Naive thymus-derived CD8-positive, alpha-beta T cell (primary cell): ENCODE results near the gene UGT8. TPM values are rescaled to one million over a fixed set of nuclear protein-coding genes. Genes with fewer than 3 reads are reported as not detected.
"Not testable (repeated sequence)": the region's sequence is repeated elsewhere in the genome, so short reads cannot be mapped to it uniquely, and the experiment has no call there.

Source experiments
- ATAC-seq, 2 donors: fragments of 150-1000 bp; cut with Tn5 transposase in 1 of 2; sonication (Bioruptor Pico), chemical (Tn5 transposase) in 1 of 2; 1 replicate in 1 of 2; 2 replicates in 1 of 2; pipeline ENCODE4 v1.10.0; 2021; ENCODE audit warnings: mild to moderate bottlenecking in 2 of 2, moderate library complexity in 2 of 2
- POLR2A ChIA-PET: fragments of 350-600 bp; sonication (Branson Sonifier 250); formaldehyde crosslinking; loops from one replicate; lab custom pipeline; 2021; ENCODE audit warnings: antibody characterized with exemption; lab: Charles Lee
- DNase-seq, 10 donors: peaks; one replicate each; pipeline versions ENCODE4 v3.0.0 to v3.0.0-alpha.2; 2020 to 2022
- H3K27ac Mint-ChIP-seq, 10 donors: one replicate each; pipeline ENCODE4 v1.8.0; 2020 to 2022; ENCODE audit warnings: mild to moderate bottlenecking in 10 of 10, mixed read lengths in 10 of 10, moderate library complexity in 4 of 10, inconsistent platforms in 1 of 10
- H3K27me3 Mint-ChIP-seq, 5 donors: one replicate each; pipeline ENCODE4 v1.8.0; 2021 to 2022; ENCODE audit warnings: mixed read lengths in 5 of 5
- H3K36me3 Mint-ChIP-seq, 3 donors: one replicate each; pipeline ENCODE4 v1.8.0; 2020 to 2022; ENCODE audit warnings: mixed read lengths in 3 of 3, mild to moderate bottlenecking in 2 of 3, inconsistent platforms in 1 of 3
- H3K4me1 Mint-ChIP-seq, 4 donors: one replicate each; pipeline ENCODE4 v1.8.0; 2021 to 2022; ENCODE audit warnings: mixed read lengths in 4 of 4
- H3K4me3 Mint-ChIP-seq, 10 donors: one replicate each; pipeline ENCODE4 v1.8.0; 2020 to 2022; ENCODE audit warnings: mild to moderate bottlenecking in 10 of 10, mixed read lengths in 10 of 10, moderate library complexity in 6 of 10, inconsistent platforms in 1 of 10
- H3K9me3 Mint-ChIP-seq, 9 donors: one replicate each; pipeline ENCODE4 v1.8.0; 2020 to 2022; ENCODE audit warnings: mixed read lengths in 9 of 9, mild to moderate bottlenecking in 3 of 9, inconsistent platforms in 1 of 9, moderate library complexity in 1 of 9
- polyA plus RNA-seq, 3 donors: library from polyadenylated mRNA; unstranded; fragments of 300-500 nt; fragmentation: Illumina TruSeq; gene quantifications; one replicate each; pipeline ENCODE4 v1.2.3, GENCODE V29; 2021
- total RNA-seq, 8 experiments: library from RNA in 2 of 8; stranded (reverse) in 2 of 8; gene quantifications; one replicate each; pipeline ENCODE4 v1.2.3 and lab custom pipeline; 2021 to 2026

The UGT8 gene
- total RNA-seq: under 1 TPM; 0.60 to 0.93 TPM
- polyA plus RNA-seq: not detected
- total RNA-seq (lab: John Stamatoyannopoulos, UW): 0 to 0.34 (median 0.03) reads per million in 6 experiments

GRCh38 chr4:114598191-114599121 is at the start of gene UGT8:
UGT8 (plus strand) TSS chr4:114598807; CDS start chr4:114622881, 24,074 bp downstream.
- Mint-ChIP-seq H3K27me3 (peaks cover 20 to 61% (median 37%) of the 10 kb centered on the region in 5 donors), H3K27ac (peak within 1 kb of the TSS in 1 of 10 donors; percentile 6), H3K4me1 (peaks cover 10 to 21% (median 16%) of the 10 kb centered on the region in 4 donors), H3K9me3 (peaks cover 0 to 2% (median 0%) of the 10 kb centered on the region in 9 donors), H3K4me3 (peak within 1 kb of the TSS; percentile 50 to 79 (median 68)), H3K36me3 (no peaks in the 10 kb centered on the region)
- peak in 2 of 10 donors; percentile 15 to 63 for DNase-seq
- POLR2A ChIA-PET: no interaction called here
- ATAC-seq: peak; percentile 43 to 65

- DNase-seq (no peak), ATAC-seq (no peak)
- peaks cover 0 to 14% (median 4%) of the 10 kb centered on the region in 5 donors for H3K27me3 Mint-ChIP-seq
- H3K4me1 Mint-ChIP-seq: no peaks in the 10 kb centered on the region
- POLR2A ChIA-PET: no interaction called here
- H3K27ac Mint-ChIP-seq: no peak overlapping the region
- no peak overlapping the region for H3K4me3 Mint-ChIP-seq
- H3K9me3 Mint-ChIP-seq: peaks cover 0 to 18% (median 4%) of the 10 kb centered on the region in 9 donors
- H3K36me3 Mint-ChIP-seq: no peaks in the 10 kb centered on the region
Observed at GRCh38 chr4:114549638-114550037, 49.0 kb upstream of the UGT8 start.

GRCh38 chr4:114558446-114559020 is 40.1 kb upstream of the UGT8 start:
- ATAC-seq (no peak), DNase-seq (no peak)
- H3K9me3 Mint-ChIP-seq: peaks cover 0 to 25% (median 7%) of the 10 kb centered on the region in 9 donors
- POLR2A ChIA-PET: no interaction called here
- H3K4me3 Mint-ChIP-seq: no peak overlapping the region
- H3K27me3 Mint-ChIP-seq: peaks cover 0 to 3% (median 2%) of the 10 kb centered on the region in 5 donors
- H3K4me1 Mint-ChIP-seq: no peaks in the 10 kb centered on the region
- H3K36me3 Mint-ChIP-seq: peaks cover 0 to 9% (median 0%) of the 10 kb centered on the region in 3 donors
- H3K27ac Mint-ChIP-seq: no peak overlapping the region

GRCh38 chr4:114561590-114561989 is 37.0 kb upstream of the UGT8 start:
- H3K9me3 Mint-ChIP-seq: peaks cover 0 to 20% (median 7%) of the 10 kb centered on the region in 9 donors
- peaks cover 0 to 9% (median 0%) of the 10 kb centered on the region in 3 donors for H3K36me3 Mint-ChIP-seq
- H3K4me3 Mint-ChIP-seq: no peak overlapping the region
- DNase-seq (no peak), ATAC-seq (no peak)
- H3K27me3 Mint-ChIP-seq: peaks cover 0 to 3% (median 0%) of the 10 kb centered on the region in 5 donors
- POLR2A ChIA-PET: no interaction called here
- no peaks in the 10 kb centered on the region for H3K4me1 Mint-ChIP-seq
- no peak overlapping the region for H3K27ac Mint-ChIP-seq

- H3K27ac Mint-ChIP-seq: no peak overlapping the region
- peaks cover 0 to 3% (median 0%) of the 10 kb centered on the region in 5 donors for H3K27me3 Mint-ChIP-seq
- H3K4me3 Mint-ChIP-seq: no peak overlapping the region
- POLR2A ChIA-PET: no interaction called here
- ATAC-seq (no peak), DNase-seq (no peak)
- H3K36me3 Mint-ChIP-seq: peaks cover 0 to 9% (median 0%) of the 10 kb centered on the region in 3 donors
- H3K9me3 Mint-ChIP-seq: peaks cover 0 to 18% (median 7%) of the 10 kb centered on the region in 9 donors
- H3K4me1 Mint-ChIP-seq: no peaks in the 10 kb centered on the region
Observed at GRCh38 chr4:114562176-114562904, 36.3 kb upstream of the UGT8 start.

GRCh38 chr4:114563536-114564315 is 34.9 kb upstream of the UGT8 start:
- no peaks in the 10 kb centered on the region for H3K4me1 Mint-ChIP-seq
- POLR2A ChIA-PET: no interaction called here
- no peak overlapping the region for H3K27ac Mint-ChIP-seq
- no peak overlapping the region for H3K4me3 Mint-ChIP-seq
- no peak for DNase-seq
- H3K36me3 Mint-ChIP-seq: peaks cover 0 to 3% (median 0%) of the 10 kb centered on the region in 3 donors
- H3K9me3 Mint-ChIP-seq: peaks cover 0 to 8% (median 2%) of the 10 kb centered on the region in 9 donors
- H3K27me3 Mint-ChIP-seq: peaks cover 0 to 3% (median 0%) of the 10 kb centered on the region in 5 donors
- no peak for ATAC-seq

GRCh38 chr4:114577386-114577785 is 21.2 kb upstream of the UGT8 start:
- H3K27ac Mint-ChIP-seq: no peak overlapping the region
- no peaks in the 10 kb centered on the region for H3K4me1 Mint-ChIP-seq
- DNase-seq (no peak), ATAC-seq (no peak)
- peaks cover 2 to 15% (median 7%) of the 10 kb centered on the region in 5 donors for H3K27me3 Mint-ChIP-seq
- H3K4me3 Mint-ChIP-seq: no peak overlapping the region
- no peaks in the 10 kb centered on the region for H3K36me3 Mint-ChIP-seq
- peaks cover 7 to 31% (median 12%) of the 10 kb centered on the region in 9 donors for H3K9me3 Mint-ChIP-seq
- POLR2A ChIA-PET: no interaction called here

- Mint-ChIP-seq H3K27ac (no peak overlapping the region), H3K4me1 (no peaks in the 10 kb centered on the region), H3K36me3 (no peaks in the 10 kb centered on the region), H3K27me3 (peaks cover 0 to 19% (median 8%) of the 10 kb centered on the region in 5 donors), H3K9me3 (peaks cover 7 to 20% (median 12%) of the 10 kb centered on the region in 9 donors), H3K4me3 (no peak overlapping the region)
- POLR2A ChIA-PET: no interaction called here
- no peak for DNase-seq
- ATAC-seq: no peak
Observed at GRCh38 chr4:114582621-114583020, 16.0 kb upstream of the UGT8 start.

GRCh38 chr4:114588305-114588704 is 10.3 kb upstream of the UGT8 start:
- DNase-seq (no peak), ATAC-seq (no peak)
- H3K4me1 Mint-ChIP-seq: no peaks in the 10 kb centered on the region
- no peaks in the 10 kb centered on the region for H3K36me3 Mint-ChIP-seq
- H3K27ac Mint-ChIP-seq: no peak overlapping the region
- peaks cover 0 to under 1% (median 0%) of the 10 kb centered on the region in 9 donors for H3K9me3 Mint-ChIP-seq
- POLR2A ChIA-PET: no interaction called here
- no peak overlapping the region for H3K4me3 Mint-ChIP-seq
- peaks cover 0 to 9% (median 1%) of the 10 kb centered on the region in 5 donors for H3K27me3 Mint-ChIP-seq

- DNase-seq, POLR2A ChIA-PET, H3K4me1 Mint-ChIP-seq, H3K27ac Mint-ChIP-seq, H3K36me3 Mint-ChIP-seq, ATAC-seq, H3K9me3 Mint-ChIP-seq, H3K4me3 Mint-ChIP-seq: not testable (repeated sequence)
- H3K27me3 Mint-ChIP-seq: peaks cover 0 to 24% (median 8%) of the 10 kb centered on the region in 5 donors
Observed at GRCh38 chr4:114590360-114590759, 8.2 kb upstream of the UGT8 start.

GRCh38 chr4:114593526-114593925 is 5.1 kb upstream of the UGT8 start:
- peaks cover 0 to 4% (median 0%) of the 10 kb centered on the region in 9 donors for H3K9me3 Mint-ChIP-seq
- peaks cover 12 to 45% (median 22%) of the 10 kb centered on the region in 5 donors for H3K27me3 Mint-ChIP-seq
- POLR2A ChIA-PET: no interaction called here
- H3K36me3 Mint-ChIP-seq: no peaks in the 10 kb centered on the region
- H3K27ac Mint-ChIP-seq: no peak overlapping the region
- H3K4me1 Mint-ChIP-seq: peaks cover 0 to 7% (median 5%) of the 10 kb centered on the region in 4 donors
- DNase-seq (no peak), ATAC-seq (no peak)
- H3K4me3 Mint-ChIP-seq: no peak overlapping the region

GRCh38 chr4:114595207-114595606 is 3.4 kb upstream of the UGT8 start:
- Mint-ChIP-seq H3K27me3 (peaks cover 15 to 62% (median 32%) of the 10 kb centered on the region in 5 donors), H3K27ac (peak overlapping the region in 1 of 10 donors; percentile 40), H3K4me3 (no peak overlapping the region), H3K9me3 (peaks cover 0 to 4% (median 0%) of the 10 kb centered on the region in 9 donors), H3K36me3 (no peaks in the 10 kb centered on the region), H3K4me1 (peaks cover 10 to 21% (median 16%) of the 10 kb centered on the region in 4 donors)
- DNase-seq (no peak), ATAC-seq (no peak)
- POLR2A ChIA-PET: no interaction called here
